Endothelial cell of umbilical vein (primary cell): ENCODE results near the gene ZDHHC22. TPM values are rescaled to one million over a fixed set of nuclear protein-coding genes. Genes with fewer than 3 reads are reported as not detected.

Experiments used
- BruUV-seq: library from RNA; stranded (reverse); fragments of 400-500 nt; replicated peaks from 2 replicates; lab custom pipeline; 2021; lab: Mats Ljungman, UMichigan
- CTCF ChIA-PET: fragments of 300-600, 350-600 bp; sonication (Branson Sonifier 250); formaldehyde crosslinking; loops from one replicate; lab custom pipeline; 2021; ENCODE audit warnings: antibody characterized with exemption, inconsistent platforms; lab: Charles Lee
- POLR2A ChIA-PET: fragments of 300-600, 350-600 bp; sonication (Branson Sonifier 250); formaldehyde crosslinking; loops from one replicate; lab custom pipeline; 2021; ENCODE audit warnings: antibody characterized with exemption, inconsistent platforms; lab: Charles Lee
- DNase-seq: peaks from one replicate; pipeline ENCODE4 v3.0.0-alpha.2; 2011; ENCODE audit warnings: low read depth, low spot score
- FAIRE-seq: peaks from 2 replicates; lab custom pipeline; 2011; peaks lifted over from hg19 to GRCh38; lab: Jason Lieb, UNC
- H2AFZ ChIP-seq: 2 replicates; pipeline ENCODE4 v1.6.0; 2012; ENCODE audit warnings: low read depth, low read length, control low read depth, inconsistent platforms
- H3K27ac ChIP-seq: 2 replicates; pipeline ENCODE4 v1.5.1; 2011; ENCODE audit warnings: low read depth, mild to moderate bottlenecking, control low read depth, low read length, moderate library complexity; ENCODE audit not compliant: insufficient read depth
- H3K27me3 ChIP-seq, 2 experiments: 2 replicates each; pipeline versions ENCODE4 v1.6.0 to v1.6.1; 2011; ENCODE audit warnings: low read length in 2 of 2, mixed read lengths in 1 of 2; ENCODE audit not compliant: control insufficient read depth in 2 of 2, insufficient read depth in 2 of 2
- H3K36me3 ChIP-seq, 2 experiments: 2 replicates in 1 of 2; 3 replicates in 1 of 2; pipeline ENCODE4 v1.5.1; 2011; ENCODE audit warnings: low read length in 2 of 2, mild to moderate bottlenecking in 1 of 2, moderate library complexity in 1 of 2; ENCODE audit not compliant: control insufficient read depth in 2 of 2, insufficient read depth in 2 of 2; ENCODE audit errors: extremely low read depth in 1 of 2
- H3K4me1 ChIP-seq: 3 replicates; pipeline ENCODE4 v1.5.1; 2011; ENCODE audit warnings: mild to moderate bottlenecking, low read length; ENCODE audit not compliant: control insufficient read depth, insufficient read depth; ENCODE audit errors: extremely low read depth
- H3K4me2 ChIP-seq: 2 replicates; pipeline ENCODE4 v1.6.1; 2011; ENCODE audit warnings: low read length, control low read depth, mixed read lengths; ENCODE audit not compliant: insufficient read depth
- H3K4me3 ChIP-seq, 3 experiments: fragments of 200-600 bp in 1 of 3; sonication (generic), shearing (Covaris generic) in 1 of 3; replicated peaks in 1 of 3; 2 replicates each; pipeline ENCODE4 v1.5.1; 2011 to 2016; ENCODE audit warnings: control low read depth in 3 of 3, low read length in 3 of 3, mild to moderate bottlenecking in 2 of 3, inconsistent platforms in 1 of 3, low read depth in 1 of 3, moderate library complexity in 1 of 3; ENCODE audit not compliant: insufficient read depth in 1 of 3
- H3K79me2 ChIP-seq: 2 replicates; pipeline ENCODE4 v1.6.0; 2012; ENCODE audit warnings: low read length, inconsistent platforms; ENCODE audit not compliant: control insufficient read depth, insufficient read depth
- H3K9ac ChIP-seq: replicated peaks from 2 replicates; pipeline ENCODE3; 2011; ENCODE audit warnings: low read length, control low read depth; ENCODE audit not compliant: insufficient read depth; ENCODE audit errors: extremely low read depth
- H3K9me1 ChIP-seq: replicated peaks from 3 replicates; pipeline ENCODE4 v1.6.0; 2011; ENCODE audit warnings: mild to moderate bottlenecking, low read length; ENCODE audit not compliant: control insufficient read depth, insufficient read depth; ENCODE audit errors: extremely low read depth
- H3K9me3 ChIP-seq: replicated peaks from 2 replicates; pipeline ENCODE4 v1.5.1; 2012; ENCODE audit warnings: low read length, inconsistent platforms; ENCODE audit not compliant: control insufficient read depth, insufficient read depth
- H4K20me1 ChIP-seq: replicated peaks from 2 replicates; pipeline ENCODE3; 2011; ENCODE audit warnings: mild to moderate bottlenecking, low read length; ENCODE audit not compliant: control insufficient read depth, insufficient read depth; ENCODE audit errors: extremely low read depth
- CTCF ChIP-seq, 2 donors: IDR thresholded peaks; 1 replicate in 1 of 2; 2 replicates in 1 of 2; pipeline ENCODE4 v1.5.1; 2011; ENCODE audit warnings: low read length in 2 of 2, mild to moderate bottlenecking in 2 of 2, moderate library complexity in 2 of 2, control low read depth in 1 of 2, inconsistent platforms in 1 of 2, low read depth in 1 of 2; ENCODE audit not compliant: insufficient read depth in 1 of 2; ENCODE audit errors: extremely low read depth in 1 of 2
- EZH2 ChIP-seq: IDR thresholded peaks from 2 replicates; pipeline ENCODE4 v1.6.1; 2012; ENCODE audit warnings: borderline replicate concordance, low read depth, mild to moderate bottlenecking, moderate library complexity, low read length, inconsistent platforms; ENCODE audit not compliant: severe bottlenecking
- FOS ChIP-seq: IDR thresholded peaks from 2 replicates; pipeline ENCODE4 v1.6.1; 2011; ENCODE audit warnings: mild to moderate bottlenecking, low read length, moderate library complexity, borderline replicate concordance; ENCODE audit not compliant: insufficient read depth
- GATA2 ChIP-seq: IDR thresholded peaks from 2 replicates; pipeline ENCODE4 v1.7.0; 2011; ENCODE audit warnings: low read depth, mild to moderate bottlenecking, moderate library complexity, mixed read lengths, low read length; ENCODE audit not compliant: insufficient read length, insufficient read depth
- JUN ChIP-seq: IDR thresholded peaks from 2 replicates; pipeline ENCODE4 v1.6.1; 2011; ENCODE audit warnings: borderline replicate concordance, low read depth; ENCODE audit not compliant: insufficient read length, insufficient read depth
- MAX ChIP-seq: IDR thresholded peaks from 2 replicates; pipeline ENCODE4 v1.6.1; 2011; ENCODE audit not compliant: insufficient read depth, insufficient read length
- MYC ChIP-seq: IDR thresholded peaks from one replicate; pipeline ENCODE4 v1.6.1; 2011; ENCODE audit warnings: mild to moderate bottlenecking, low read depth, low read length
- POLR2A ChIP-seq: IDR thresholded peaks from 2 replicates; pipeline ENCODE4 v1.6.1; 2012; ENCODE audit warnings: low read depth, mild to moderate bottlenecking, control low read depth, low read length
- POLR2AphosphoS5 ChIP-seq: IDR thresholded peaks from 2 replicates; pipeline ENCODE4 v1.6.1; 2012; ENCODE audit warnings: low read depth, mild to moderate bottlenecking, control low read depth, low read length, moderate library complexity; ENCODE audit not compliant: insufficient read depth
- dilution Hi-C: fragments of 300-500 bp; cut with MboI; formaldehyde crosslinking; loops from one replicate; pipeline ENCODE4 v1.15.0; 2019; ENCODE audit warnings: low sequenced_read_pairs; ENCODE audit not compliant: extremely low pct_ligation_motif_present
- intact Hi-C: fragments of 100-400 bp; cut with micrococcal nuclease; formaldehyde crosslinking; loops from one replicate; pipeline ENCODE4 v1.10.0; 2022
- polyA plus RNA-seq, 4 experiments: library from polyadenylated mRNA; depleted of rRNA in 3 of 4; stranded (reverse) in 3 of 4; unstranded in 1 of 4; fragments of >200 nt; gene quantifications; 2 replicates each; pipeline versions ENCODE4 v1.2.1 to v1.2.3, GENCODE V29; 2011 to 2012; ENCODE audit warnings: missing spikeins in 1 of 4
- total RNA-seq: library from RNA; stranded (reverse); gene quantifications from 2 replicates; pipeline ENCODE4 v1.2.3, GENCODE V29; 2021

The ZDHHC22 gene
- total and polyA plus RNA-seq, 2 donors (not counting 3 experiments of a cell fraction or from before 2014, with no cell fraction given): 0.03 to 0.24 TPM

- H3K4me3 ChIP-seq: no peak overlapping the region
- DNase-seq (no peak), FAIRE-seq (no peak)
- no peaks in the 10 kb centered on the region for H3K79me2 ChIP-seq
- no peaks in the 10 kb centered on the region for H3K4me1 ChIP-seq
- no peaks in the 10 kb centered on the region for H4K20me1 ChIP-seq
- no peak overlapping the region for H3K4me2 ChIP-seq
- POLR2A ChIA-PET: no interaction called here
- CTCF ChIA-PET: no interaction called here
- H3K9ac ChIP-seq: no peak overlapping the region
- TF ChIP-seq EZH2 (no peak), POLR2A (no peak), MYC (no peak), CTCF (IDR thresholded peaks at IDR 0.05; ENCODE audit: extremely low read depth in 1 of 2, insufficient read depth in 1 of 2, low read depth in 1 of 2, low read length in 2 of 2) (no peak), POLR2AphosphoS5 (no peak), FOS (no peak), MAX (no peak), GATA2 (no peak), JUN (no peak)
- H3K27me3 ChIP-seq: peaks cover 5 to 19% of the 10 kb centered on the region in 2 experiments
- H2AFZ ChIP-seq: no peak overlapping the region
- intact Hi-C loops: no loop called here
- no peak overlapping the region for H3K27ac ChIP-seq
- dilution Hi-C loops: no loop called here
- H3K9me1 ChIP-seq: no peaks in the 10 kb centered on the region
- H3K9me3 ChIP-seq: no peaks in the 10 kb centered on the region
- no TSS peak for BruUV-seq
- no peaks in the 10 kb centered on the region for H3K36me3 ChIP-seq
These were observed 43.0 kb upstream of the ZDHHC22 start for GRCh38 chr14:77184396-77185092.
